ENCODE results near the gene TSHZ3.

- TF ChIP-seq POLR2AphosphoS5 (IDR thresholded peaks at IDR 0.05), result no peak
- no peak for TF ChIP-seq CTCF (IDR thresholded peaks at IDR 0.05)
These were observed 38.7 kb downstream of the TSHZ3 start for GRCh38 chr19:31310432-31311133.

Data from sigmoid colon (tissue), 4 donors.